ENCODE measurements around the gene SLC29A3. TPM values are rescaled to one million over a fixed set of nuclear protein-coding genes. Genes with fewer than 3 reads are reported as not detected.

The SLC29A3 gene
- total RNA-seq, 1 donor from 2014 or later = 3.4 TPM

DNA sequence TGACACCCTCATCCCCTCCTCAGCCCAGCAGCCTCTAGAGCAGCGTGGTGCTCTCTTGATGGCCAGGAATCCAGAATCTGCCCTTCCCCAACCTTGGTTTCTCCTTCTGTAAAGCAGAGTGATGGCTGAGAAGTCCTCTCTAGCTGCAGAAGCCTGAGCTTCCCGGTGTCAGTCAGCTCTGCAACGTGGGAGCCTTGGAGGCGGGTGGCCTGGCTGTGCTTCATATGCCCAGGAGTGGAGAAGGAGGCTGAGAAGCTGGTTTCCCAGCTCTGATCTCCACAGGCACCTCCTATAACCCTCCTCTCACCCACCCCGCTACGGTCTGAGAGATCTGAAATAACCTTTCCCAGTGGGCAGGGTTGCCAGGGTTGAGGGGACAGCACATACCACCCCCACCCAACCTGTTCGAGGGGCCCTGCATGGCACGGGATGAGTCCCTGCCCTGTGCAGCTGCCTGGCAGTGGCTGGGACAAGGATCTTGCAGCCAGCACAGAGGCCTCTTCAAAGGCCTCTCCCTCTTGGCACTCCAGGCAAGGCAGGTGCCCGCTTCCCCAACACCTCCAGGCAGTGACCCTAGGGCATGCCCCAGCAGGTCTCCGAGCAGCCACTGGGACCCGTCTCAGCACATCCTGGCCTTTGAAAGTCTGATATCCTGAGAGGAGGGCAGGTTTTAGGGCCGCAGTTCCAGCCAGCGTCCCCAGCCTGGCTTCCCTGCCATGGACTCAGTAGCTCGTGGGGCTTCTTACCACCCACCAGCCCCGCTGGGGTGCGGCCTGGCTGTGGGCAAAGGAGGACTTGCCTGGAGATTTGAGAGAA, 18.3 kb upstream of the SLC29A3 start:
- no peak for DNase-seq (ENCODE audit: low read depth)

DNA sequence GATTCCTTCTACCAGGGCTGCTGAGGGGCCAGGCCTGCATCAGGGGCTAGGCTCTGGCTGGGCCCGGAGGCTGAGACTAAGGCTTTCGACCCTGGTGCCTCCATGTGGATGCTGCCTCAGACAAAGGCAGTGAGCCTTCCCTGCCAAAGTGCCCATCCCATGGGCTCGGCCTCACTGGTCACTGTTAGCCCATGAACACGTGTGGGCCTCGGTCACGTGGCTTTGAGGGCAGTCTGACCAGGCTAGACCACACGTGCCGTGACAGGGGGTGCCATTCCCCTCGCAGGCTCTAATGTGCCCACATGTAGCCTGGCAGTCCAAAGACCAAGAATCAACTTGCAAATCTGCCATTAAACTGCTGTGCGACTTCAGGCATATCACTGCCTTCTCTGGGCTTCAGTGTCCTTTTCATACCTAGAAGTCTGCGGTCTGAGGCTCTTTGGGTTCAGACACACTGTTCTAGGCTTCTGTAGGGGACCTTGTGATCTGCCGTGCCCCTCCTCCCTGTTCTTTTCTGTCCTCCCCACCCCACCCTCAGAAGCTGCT, 17.6 kb upstream of the SLC29A3 start:
- DNase-seq (ENCODE audit: low read depth) = no peak

DNA sequence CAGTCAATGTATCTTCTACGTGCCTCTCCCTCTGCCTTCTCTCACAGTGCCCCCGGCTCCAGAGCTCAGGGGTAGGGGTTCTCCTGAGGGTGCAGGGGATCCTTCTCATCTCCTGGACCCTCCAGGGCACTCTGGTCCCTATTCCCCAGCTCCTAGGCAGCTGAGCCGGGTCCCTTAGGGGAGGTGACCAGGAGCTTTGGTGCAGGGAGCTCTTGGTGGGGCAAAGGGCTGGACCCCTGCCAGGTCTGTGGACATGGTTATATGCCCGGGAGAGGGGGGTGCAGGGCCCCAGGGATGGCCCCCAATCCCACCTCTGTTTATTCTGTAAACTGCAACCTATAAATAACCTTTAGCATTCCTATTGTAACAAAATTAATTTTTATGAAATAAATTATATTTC, 16.6 kb upstream of the SLC29A3 start:
- DNase-seq (ENCODE audit: low read depth) = no peak

DNA sequence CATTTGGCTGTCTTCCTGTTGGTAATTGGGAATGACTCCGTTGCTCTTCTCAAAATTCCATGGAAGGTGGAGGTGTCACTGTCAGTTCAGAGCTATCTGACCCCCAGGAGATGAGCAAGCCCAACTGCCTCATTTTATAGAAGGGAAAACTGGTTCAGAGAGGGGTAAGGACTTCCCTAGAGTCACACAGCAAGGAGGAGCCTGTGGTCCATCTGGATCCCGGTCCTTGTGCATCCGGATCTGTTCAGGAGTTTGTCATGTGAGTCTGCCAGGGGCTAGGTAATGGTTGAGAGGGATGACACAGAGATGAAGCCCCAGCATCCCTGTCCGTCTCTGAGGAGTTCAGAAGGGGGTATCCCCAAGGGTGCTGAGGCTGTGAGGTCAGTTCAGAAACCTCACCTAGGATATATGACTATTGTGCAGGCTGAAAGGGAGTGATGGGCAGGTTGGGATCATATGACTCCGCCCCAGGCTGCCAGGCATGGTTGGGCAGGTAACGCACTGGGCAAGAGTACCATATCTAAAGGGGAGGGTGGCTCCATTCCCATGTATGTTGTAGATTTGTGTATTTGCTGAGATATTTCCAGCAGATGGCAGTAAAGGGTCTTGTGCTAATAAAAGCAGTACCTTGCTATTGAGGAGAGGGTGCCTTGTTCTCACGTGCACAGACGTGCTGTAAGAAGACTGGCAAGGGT, 16.0 kb upstream of the SLC29A3 start:
- peak; percentile 66 for DNase-seq (ENCODE audit: low read depth)

DNA sequence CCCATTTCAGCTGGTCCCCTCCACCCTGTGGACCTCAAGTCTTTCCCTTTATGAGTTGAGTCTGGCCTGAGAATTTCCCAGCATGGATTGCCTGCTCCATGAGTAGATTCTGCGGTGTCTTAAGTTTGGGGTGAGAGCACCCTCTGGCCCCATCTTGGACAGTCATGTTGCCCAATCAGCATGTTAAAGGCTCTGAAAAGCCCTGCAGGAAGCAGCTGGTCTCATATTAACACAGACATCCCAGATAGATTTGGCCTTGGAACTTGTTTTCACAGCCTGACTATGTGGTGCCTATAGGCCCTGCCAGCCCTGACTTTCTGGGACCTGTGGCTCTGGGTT, 15.5 kb upstream of the SLC29A3 start:
- no peak for DNase-seq (ENCODE audit: low read depth)

DNA sequence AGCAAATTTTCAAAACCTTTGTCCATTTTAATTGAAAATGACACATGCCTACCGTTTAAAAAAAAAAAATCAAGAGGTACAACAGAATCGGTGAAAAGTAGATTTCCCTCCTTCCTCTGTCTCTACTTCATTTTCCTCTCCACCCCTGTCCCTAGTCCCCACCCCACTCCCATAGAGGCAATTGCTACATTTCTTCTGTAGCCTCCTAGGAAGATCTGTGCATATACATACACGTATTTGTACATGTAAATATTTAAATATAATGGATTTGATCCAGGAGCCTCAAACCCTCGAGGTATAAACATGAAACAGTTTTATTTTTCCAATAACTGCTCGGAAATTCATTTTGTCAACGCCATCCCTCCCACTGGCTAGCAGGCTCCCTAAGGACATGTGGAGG, 14.1 kb upstream of the SLC29A3 start:
- DNase-seq (ENCODE audit: low read depth) = no peak

DNA sequence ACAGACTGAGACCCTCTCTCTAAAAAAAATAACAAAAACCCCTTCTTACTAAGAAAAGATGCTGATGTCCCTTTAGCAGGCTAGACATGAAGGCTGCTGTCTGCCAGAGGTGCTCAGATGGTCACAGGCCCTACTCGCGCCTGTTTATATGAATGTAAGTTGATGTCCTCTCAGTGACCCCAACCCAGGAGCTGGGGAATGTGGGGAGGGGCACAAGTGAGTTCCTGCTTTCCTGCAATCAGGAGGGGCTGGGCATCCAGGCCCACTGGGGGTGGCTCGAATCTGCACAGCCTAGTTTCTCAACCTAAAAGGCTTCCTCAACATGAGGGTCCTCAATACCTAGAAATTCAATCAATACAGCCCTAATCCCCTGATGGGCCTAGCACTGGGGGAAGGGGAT, 12.1 kb upstream of the SLC29A3 start:
- no peak for DNase-seq (ENCODE audit: low read depth)

DNA sequence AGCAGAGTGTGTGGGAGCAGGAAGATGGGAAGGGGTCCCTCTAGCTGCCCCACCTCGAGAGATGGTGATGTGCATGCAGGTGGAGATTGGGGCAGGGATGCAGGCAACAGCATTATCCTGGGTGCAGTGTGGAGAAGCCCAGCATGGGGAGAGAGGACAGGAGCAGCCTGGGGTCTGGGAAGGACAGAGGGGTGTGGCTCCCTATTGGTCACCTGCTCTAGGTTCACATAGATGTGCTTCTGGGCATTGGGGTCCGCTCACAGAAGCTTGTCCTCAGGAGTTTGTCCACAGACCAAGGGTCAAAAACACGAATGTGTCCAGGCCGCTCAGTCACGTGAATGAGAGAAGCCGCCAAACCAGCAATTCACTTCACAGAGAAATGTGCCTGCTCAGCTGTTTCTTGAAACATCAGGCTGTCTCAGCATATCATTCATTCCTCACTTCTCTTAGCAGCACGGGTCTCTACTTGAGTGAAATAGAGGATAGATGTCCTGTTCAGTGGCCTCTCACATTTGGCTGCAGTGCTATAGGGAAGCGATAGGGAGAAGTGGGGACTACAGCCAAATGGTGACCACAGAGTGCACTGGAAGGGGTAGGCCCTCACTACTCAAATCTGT, 11.5 kb upstream of the SLC29A3 start:
- DNase-seq (ENCODE audit: low read depth) = no peak

DNA sequence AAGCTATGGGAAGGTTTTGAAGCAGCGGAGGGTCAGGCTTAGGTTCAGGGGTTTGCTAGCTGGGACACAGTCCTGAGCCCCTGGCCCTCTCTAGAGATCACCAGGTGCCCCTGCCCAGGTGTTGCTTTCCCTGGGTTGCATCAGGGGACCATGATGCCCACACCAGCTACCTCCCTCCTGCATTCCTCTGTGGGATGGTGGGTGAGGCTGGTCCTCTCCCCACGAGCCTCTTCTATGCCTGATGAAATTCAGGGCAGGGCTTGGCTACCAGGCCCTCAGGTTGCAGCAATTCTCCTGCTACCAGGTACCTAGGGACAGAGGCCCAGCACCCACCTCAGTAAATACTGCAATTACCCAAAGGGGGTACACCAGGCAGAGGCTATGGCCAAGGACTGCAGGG, 10.8 kb upstream of the SLC29A3 start:
- DNase-seq (ENCODE audit: low read depth) = no peak

DNA sequence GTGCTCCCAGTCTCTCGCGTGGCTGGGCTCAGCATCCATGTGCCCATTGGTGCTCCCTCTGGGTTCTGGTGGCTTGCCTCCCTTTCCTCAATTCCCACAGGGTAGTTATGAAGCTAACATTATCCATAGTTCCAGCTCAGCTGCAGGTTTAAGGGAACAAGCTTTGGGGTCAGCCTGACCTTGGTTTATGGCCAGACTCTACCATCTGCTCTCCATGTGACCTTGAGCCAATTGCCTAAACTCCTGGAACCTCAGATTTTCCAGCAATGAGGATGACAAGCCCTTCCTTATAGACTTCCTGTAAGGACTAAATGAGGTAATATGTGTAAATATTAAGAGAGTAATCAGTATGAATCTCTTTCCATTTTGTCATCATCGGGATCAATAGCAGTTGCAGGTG, 10.1 kb upstream of the SLC29A3 start:
- DNase-seq (ENCODE audit: low read depth) = no peak

DNA sequence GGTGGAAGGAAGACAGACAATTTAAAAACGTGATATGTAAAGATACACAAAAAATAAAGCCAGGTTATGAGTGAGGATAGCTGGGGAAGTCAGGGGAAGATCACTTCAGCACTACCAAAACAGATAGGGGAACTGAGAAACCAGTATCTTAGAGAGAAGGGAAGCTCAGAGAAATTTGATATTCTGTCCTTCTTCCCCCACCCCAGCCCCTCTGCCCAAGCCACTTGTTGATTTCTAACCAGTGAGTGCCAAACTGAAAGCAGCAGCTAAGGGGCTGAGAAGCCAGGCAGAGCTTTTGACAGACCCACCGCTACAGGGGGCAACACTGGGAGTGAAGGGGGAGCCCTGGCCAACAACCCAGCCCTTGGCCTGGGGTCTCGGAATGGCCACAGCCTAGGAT, 9.1 kb upstream of the SLC29A3 start:
- DNase-seq (ENCODE audit: low read depth) = no peak

DNA sequence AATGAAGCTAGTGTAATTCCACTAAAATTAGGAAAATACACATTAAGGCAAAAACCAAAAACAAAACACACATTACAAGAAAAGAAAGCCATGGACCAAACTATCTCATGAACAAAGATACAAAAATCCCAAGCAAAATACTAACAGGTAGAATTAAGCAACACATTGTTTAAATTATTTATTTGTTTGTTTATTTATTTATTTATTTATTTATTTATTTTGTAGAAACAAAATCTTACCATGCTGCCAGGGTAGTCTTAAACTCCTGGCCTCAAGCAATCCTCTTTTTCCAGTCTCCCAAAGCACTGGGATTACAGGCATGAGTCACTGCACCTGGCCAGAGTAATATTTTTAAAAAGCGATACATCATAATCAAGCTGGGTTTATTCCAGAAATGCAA, 6.8 kb upstream of the SLC29A3 start:
- no peak for DNase-seq (ENCODE audit: low read depth)

DNA sequence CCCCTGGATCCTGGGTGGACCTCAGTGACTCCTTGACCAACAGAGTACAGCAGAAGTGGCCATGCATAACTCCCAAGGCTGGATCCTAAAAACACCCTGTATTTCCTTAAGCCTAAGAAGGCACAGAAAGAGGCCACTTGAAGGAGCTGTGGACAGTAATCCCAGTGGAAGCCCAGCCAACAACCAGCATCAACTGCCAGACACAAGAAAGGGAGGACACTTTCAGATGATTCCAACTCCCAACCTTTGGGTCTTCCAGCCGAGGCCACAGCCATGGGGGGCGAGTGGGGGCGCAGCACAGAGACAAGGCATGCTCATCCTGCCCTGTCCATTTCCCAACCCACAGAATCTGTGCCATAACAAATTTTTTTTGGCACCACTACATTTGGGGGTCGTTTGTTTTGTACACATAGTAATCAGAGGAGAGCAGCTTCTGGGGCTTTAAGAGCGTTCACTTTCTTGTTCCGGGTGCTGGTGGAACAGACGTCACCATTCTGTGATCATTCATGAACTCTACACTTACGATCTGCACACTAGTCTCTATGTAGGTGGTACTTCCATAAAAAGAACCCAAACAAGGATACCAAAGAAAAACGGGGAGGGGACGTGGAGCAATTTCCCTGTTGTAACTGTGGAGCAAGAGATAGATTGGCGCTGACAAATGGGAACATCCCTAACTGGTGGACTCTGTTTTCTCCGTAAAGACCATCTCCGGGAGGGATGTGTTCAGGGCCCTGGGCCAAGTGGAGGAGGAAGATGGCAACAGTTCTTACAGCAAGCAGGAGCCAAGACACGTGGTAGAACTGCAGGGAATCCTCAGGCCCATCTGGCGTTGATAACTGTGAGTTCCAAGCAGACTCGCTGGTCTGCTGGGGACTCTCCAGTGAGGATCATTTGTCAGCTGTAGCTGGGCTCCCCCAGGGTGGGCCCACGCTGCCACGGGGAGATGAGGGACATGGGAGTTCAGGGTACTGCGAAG, 6.0 kb upstream of the SLC29A3 start:
- DNase-seq (ENCODE audit: low read depth) = no peak

DNA sequence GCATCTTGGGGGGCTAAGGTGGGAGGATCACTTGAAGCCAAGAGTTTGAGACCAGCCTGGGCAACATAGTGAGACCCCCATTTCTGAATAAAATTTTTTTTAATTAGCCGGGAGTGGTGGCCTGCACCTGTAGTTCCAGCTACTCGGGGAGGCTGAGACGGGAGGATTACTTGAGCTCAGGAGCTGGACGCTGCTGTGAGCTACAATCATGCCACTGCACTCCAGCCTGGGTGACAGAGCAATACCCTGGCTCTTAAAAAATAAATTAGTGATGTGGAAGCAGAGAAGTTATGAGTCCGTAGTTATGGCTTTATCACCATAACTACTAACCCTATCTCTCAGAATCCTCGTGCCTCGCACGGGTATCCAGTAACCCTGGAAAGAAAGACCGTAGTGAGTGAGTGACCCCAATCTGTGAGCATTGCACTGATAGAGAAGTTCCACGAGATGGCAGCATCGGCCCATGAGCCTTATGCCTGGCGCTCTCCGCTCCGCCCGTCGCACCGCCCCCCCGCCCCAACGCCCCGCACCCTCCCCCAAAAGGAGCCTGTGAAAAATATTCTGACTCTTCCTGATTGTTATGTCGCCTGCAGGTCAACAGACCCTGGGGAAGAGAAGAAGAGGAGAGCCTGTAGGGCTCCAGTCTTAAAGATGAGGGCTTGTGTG, 4.9 kb upstream of the SLC29A3 start:
- no peak for DNase-seq (ENCODE audit: low read depth)

DNA sequence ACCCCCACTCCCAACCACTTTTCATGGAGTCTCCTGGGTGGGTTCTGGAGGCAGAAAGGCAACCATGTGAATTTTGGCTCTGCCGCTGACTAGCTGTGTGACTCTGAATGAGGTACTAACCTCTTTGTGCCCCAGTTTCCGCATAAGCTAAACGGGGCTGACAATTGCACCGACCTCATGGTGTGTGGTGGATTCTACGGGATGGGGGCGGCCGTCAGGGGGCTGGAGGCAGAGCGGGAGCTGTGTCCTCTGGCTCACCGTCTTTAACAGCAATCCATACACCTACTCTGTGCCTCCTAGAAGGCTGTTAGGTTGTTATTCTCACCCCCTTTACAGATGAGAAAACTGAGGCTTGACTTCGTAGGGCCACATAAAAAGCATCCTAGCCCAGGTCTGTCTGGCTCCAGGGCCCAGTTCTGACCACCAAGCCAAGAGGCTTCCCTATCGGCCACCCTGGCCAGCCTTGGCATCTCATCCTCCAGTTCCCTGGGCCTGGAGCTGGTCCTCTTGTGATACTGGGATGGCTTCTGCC, 4.3 kb upstream of the SLC29A3 start:
- no peak for DNase-seq (ENCODE audit: low read depth)

DNA sequence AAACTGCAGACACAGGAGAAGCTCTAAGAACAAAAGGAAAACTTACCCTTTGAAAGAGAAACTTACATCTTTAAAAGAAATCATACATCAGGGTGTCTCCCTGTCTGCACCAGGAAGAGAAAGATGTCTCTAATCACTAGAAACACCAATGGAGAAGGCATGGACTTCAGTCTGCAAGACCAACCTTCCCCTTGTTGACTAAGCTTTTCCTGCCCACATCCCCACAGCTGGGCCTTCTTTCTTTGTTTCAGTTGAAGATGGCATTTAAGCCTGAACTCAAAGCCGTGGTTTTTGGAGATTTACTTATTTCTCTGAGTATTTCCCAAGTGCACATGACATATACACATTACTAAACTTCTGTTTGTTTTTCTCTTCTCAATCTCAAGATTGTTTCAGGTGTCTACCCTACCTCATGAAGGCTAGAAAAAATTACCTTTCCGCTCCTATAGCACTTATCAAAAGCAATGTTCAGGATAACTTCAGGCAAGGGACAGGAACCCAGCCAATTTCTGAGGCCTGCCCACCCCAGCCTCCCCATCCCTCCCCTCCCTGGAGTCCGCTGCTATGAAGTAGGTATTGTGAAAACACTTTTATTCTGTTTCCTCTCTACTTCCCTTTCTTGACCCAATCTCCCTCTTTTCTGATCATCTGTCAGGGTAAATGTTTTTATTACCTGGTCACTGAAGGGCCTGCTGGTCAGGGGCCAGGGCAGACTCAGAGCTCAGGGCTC, 2.8 kb upstream of the SLC29A3 start:
- no peak for DNase-seq (ENCODE audit: low read depth)

DNA sequence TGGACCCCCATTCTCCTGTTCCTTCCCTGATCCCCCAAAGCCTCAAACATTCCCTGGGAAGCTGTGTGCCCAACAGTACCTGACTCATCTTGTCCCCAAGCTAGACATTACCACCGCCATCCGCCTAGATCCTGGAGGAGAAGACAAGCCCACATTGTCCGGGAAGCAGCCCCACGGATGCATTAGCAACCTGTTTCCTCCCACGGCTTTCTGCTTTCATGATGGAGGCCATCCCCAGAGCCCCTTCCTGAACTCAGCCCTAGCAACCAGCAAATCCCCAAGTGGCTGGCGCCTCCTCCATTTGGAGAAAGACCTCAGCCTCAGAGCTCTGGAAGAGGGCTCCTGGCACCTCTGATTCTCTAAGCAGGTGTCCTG, 2.3 kb upstream of the SLC29A3 start:
- DNase-seq (ENCODE audit: low read depth) = no peak

DNA sequence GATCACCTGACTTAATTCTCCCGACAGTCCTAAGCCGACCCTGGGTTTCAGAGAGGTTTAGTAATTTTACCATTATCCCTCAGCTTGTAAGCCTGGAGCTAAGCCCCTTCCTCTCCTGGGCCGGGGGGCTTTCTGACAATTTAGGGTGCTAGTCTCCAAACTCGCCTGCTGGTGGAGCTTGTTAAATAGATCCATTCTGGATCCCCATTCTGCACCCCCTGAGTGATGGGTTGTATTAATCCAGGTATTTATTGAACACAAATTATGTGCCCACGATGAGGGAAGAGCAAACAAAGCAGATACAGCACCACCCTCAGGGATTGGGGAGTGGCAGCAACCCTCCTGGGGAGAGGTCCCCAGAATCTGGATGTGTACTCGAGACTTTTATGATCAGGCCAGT, 1.3 kb upstream of the SLC29A3 start:
- DNase-seq (ENCODE audit: low read depth) = no peak

DNA sequence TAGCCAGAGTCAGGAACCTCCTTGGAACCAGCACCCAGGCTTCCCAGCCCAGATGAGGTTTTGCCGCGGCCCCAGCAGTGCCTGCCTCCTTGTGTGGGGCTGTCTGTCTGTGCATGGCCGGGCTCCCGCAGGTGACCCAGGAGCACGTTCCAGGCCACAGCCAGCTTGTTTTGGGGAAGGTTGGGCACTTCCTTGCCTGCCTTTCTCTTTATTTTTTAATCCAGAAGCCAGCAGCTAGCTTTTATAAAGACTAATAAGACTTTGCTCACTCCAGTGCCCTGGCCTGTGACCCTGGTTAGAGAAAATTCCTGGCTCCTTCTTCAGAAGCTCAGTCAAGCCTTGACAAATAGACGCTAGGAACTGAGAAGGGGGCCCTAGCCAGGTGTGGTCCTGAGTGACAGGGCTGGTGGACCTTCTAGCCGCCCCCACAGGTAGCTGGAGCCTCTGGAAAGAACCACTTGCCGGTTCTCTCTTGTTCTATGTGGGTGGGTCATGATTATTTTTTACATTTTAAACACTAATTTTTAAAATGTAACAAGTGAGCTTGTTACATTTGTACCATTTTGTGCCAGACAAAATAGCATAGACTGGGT, 837 bp downstream of the SLC29A3 start:
- no peak for DNase-seq (ENCODE audit: low read depth)

DNA sequence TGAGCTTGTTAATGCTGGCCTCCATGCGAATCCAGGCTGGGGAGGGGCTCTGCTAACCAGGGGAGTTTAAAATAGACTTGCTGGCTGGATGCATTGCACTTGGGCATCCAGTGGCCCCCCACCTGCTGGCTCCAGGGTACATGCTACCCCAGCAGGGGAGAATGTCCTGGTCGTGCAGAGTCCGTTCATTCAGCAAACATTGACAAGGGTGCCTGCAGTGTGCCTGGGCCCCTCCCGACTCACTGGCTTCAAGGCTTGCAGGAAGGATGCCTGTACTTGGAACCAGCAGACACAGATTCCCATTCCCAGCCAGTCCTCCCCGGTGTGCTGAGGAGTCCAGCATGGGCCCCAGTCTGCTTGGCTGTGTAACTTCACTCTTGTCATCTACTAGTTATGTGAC, 1.5 kb downstream of the SLC29A3 start:
- DNase-seq (ENCODE audit: low read depth) = no peak

All from renal cortical epithelial cell (primary cell).